Astrocyte (in vitro differentiated cells and primary cell): Measurements from ENCODE around the gene CYP19A1. TPM values are rescaled to one million over a fixed set of nuclear protein-coding genes. Genes with fewer than 3 reads are reported as not detected.

Experiments
- DNase-seq: peaks from one replicate; pipeline ENCODE4 v3.0.0-alpha.2; 2010; ENCODE audit warnings: low read depth
- FAIRE-seq: peaks from 2 replicates; lab custom pipeline; 2011; peaks lifted over from hg19 to GRCh38; lab: Jason Lieb, UNC
- H2AFZ ChIP-seq: 2 replicates; pipeline ENCODE4 v1.6.0; 2012; ENCODE audit warnings: low read depth, low read length, inconsistent platforms
- H3K27ac ChIP-seq: 2 replicates; pipeline ENCODE4 v1.5.1; 2011; ENCODE audit warnings: low read depth, low read length, inconsistent platforms
- H3K27me3 ChIP-seq: 2 replicates; pipeline ENCODE4 v1.6.0; 2011; ENCODE audit warnings: low read length, inconsistent platforms; ENCODE audit not compliant: insufficient read depth
- H3K36me3 ChIP-seq: 2 replicates; pipeline ENCODE4 v1.5.1; 2011; ENCODE audit warnings: low read length, inconsistent platforms; ENCODE audit not compliant: insufficient read depth
- H3K4me1 ChIP-seq: 2 replicates; pipeline ENCODE4 v1.5.1; 2011; ENCODE audit warnings: low read length, inconsistent platforms; ENCODE audit not compliant: insufficient read depth
- H3K4me2 ChIP-seq: 2 replicates; pipeline ENCODE4 v1.6.0; 2012; ENCODE audit warnings: low read length, inconsistent platforms
- H3K4me3 ChIP-seq: 2 replicates; pipeline ENCODE4 v1.5.1; 2011; ENCODE audit warnings: low read depth, mild to moderate bottlenecking, low read length, inconsistent platforms; ENCODE audit not compliant: insufficient read depth
- H3K79me2 ChIP-seq: 2 replicates; pipeline ENCODE4 v1.6.0; 2012; ENCODE audit warnings: mild to moderate bottlenecking, low read length, inconsistent platforms; ENCODE audit not compliant: insufficient read depth
- H3K9ac ChIP-seq: 2 replicates; pipeline ENCODE4 v1.6.0; 2012; ENCODE audit warnings: mild to moderate bottlenecking, low read length, inconsistent platforms
- H3K9me3 ChIP-seq: 2 replicates; pipeline ENCODE4 v1.5.1; 2012; ENCODE audit warnings: low read depth, mild to moderate bottlenecking, low read length, inconsistent platforms; ENCODE audit not compliant: insufficient read depth
- H4K20me1 ChIP-seq: 2 replicates; pipeline ENCODE4 v1.6.0; 2012; ENCODE audit warnings: low read length, inconsistent platforms; ENCODE audit not compliant: insufficient read depth
- H3K27ac Mint-ChIP-seq: one replicate; pipeline ENCODE4 v1.8.0; 2021; ENCODE audit warnings: mild to moderate bottlenecking, mixed read lengths; ENCODE audit not compliant: unreplicated experiment
- H3K27me3 Mint-ChIP-seq: one replicate; pipeline ENCODE4 v1.8.0; 2021; ENCODE audit warnings: low read depth, mixed read lengths; ENCODE audit not compliant: unreplicated experiment
- H3K36me3 Mint-ChIP-seq: one replicate; pipeline ENCODE4 v1.8.0; 2021; ENCODE audit warnings: low read depth, mixed read lengths; ENCODE audit not compliant: unreplicated experiment
- H3K4me1 Mint-ChIP-seq: one replicate; pipeline ENCODE4 v1.8.0; 2021; ENCODE audit warnings: low read depth, mixed read lengths; ENCODE audit not compliant: unreplicated experiment
- H3K4me3 Mint-ChIP-seq: one replicate; pipeline ENCODE4 v1.8.0; 2021; ENCODE audit warnings: mild to moderate bottlenecking, moderate library complexity, mixed read lengths; ENCODE audit not compliant: unreplicated experiment
- H3K9me3 Mint-ChIP-seq: one replicate; pipeline ENCODE4 v1.8.0; 2021; ENCODE audit warnings: mild to moderate bottlenecking, mixed read lengths; ENCODE audit not compliant: unreplicated experiment
- EZH2 ChIP-seq: IDR thresholded peaks from 2 replicates; pipeline ENCODE4 v1.6.1; 2012; ENCODE audit warnings: mild to moderate bottlenecking, low read length, inconsistent platforms; ENCODE audit not compliant: insufficient read depth
- total RNA-seq: library from RNA; stranded (reverse); gene quantifications from 2 replicates; pipeline ENCODE4 v1.2.1, GENCODE V29; 2021
- TF ChIP-seq, protein P1 (sequence below): IDR thresholded peaks from 2 replicates; pipeline ENCODE4 v1.5.1; 2011; ENCODE audit warnings: low read depth, mild to moderate bottlenecking, inconsistent platforms, low read length, moderate library complexity; ENCODE audit not compliant: insufficient read depth

Gene CYP19A1
- total RNA-seq, 1 donor from 2014 or later = 0.75 TPM

DNA sequence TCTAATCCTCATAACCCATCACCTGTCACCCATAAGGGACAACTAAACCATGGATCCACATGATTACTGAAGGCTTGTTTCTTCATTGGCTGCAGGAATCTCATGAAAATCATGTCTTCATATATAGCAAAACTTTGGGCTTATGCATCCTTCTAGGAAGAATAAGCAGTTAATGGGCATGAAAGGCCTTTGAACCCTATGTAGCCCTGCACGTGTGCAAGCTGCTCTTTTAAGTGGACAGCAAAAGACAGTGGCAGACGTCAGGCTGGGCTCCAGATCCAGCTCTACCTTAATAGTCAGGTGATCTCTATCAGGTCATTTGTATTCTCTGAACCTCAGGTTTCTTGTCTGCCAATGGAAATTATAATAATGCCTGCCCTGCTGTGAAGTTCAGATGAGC lies 18.9 kb downstream of the CYP19A1 start:
- peaks cover 3% of the 10 kb centered on the region for H3K9me3 Mint-ChIP-seq
- H3K4me1 Mint-ChIP-seq = peaks cover 12% of the 10 kb centered on the region
- no peak overlapping the region for H3K4me3 ChIP-seq
- no peak for DNase-seq
- H3K27ac ChIP-seq = no peak overlapping the region
- no peak for TF ChIP-seq EZH2
- TF ChIP-seq, protein P1, sequence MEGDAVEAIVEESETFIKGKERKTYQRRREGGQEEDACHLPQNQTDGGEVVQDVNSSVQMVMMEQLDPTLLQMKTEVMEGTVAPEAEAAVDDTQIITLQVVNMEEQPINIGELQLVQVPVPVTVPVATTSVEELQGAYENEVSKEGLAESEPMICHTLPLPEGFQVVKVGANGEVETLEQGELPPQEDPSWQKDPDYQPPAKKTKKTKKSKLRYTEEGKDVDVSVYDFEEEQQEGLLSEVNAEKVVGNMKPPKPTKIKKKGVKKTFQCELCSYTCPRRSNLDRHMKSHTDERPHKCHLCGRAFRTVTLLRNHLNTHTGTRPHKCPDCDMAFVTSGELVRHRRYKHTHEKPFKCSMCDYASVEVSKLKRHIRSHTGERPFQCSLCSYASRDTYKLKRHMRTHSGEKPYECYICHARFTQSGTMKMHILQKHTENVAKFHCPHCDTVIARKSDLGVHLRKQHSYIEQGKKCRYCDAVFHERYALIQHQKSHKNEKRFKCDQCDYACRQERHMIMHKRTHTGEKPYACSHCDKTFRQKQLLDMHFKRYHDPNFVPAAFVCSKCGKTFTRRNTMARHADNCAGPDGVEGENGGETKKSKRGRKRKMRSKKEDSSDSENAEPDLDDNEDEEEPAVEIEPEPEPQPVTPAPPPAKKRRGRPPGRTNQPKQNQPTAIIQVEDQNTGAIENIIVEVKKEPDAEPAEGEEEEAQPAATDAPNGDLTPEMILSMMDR = no peak
- H4K20me1 ChIP-seq = no peaks in the 10 kb centered on the region
- H3K4me2 ChIP-seq = no peak overlapping the region
- H3K9ac ChIP-seq = no peak overlapping the region
- no peaks in the 10 kb centered on the region for H3K79me2 ChIP-seq
- no peaks in the 10 kb centered on the region for H3K4me1 ChIP-seq
- no peaks in the 10 kb centered on the region for H3K9me3 ChIP-seq
- no peak for FAIRE-seq
- no peaks in the 10 kb centered on the region for H3K36me3 ChIP-seq
- peaks cover 5% of the 10 kb centered on the region for H3K27me3 ChIP-seq
- no peaks in the 10 kb centered on the region for H3K36me3 Mint-ChIP-seq
- peaks cover 22% of the 10 kb centered on the region for H3K27me3 Mint-ChIP-seq
- H3K27ac Mint-ChIP-seq = no peak overlapping the region
- H3K4me3 Mint-ChIP-seq = no peak overlapping the region
- H2AFZ ChIP-seq = no peak overlapping the region

DNA sequence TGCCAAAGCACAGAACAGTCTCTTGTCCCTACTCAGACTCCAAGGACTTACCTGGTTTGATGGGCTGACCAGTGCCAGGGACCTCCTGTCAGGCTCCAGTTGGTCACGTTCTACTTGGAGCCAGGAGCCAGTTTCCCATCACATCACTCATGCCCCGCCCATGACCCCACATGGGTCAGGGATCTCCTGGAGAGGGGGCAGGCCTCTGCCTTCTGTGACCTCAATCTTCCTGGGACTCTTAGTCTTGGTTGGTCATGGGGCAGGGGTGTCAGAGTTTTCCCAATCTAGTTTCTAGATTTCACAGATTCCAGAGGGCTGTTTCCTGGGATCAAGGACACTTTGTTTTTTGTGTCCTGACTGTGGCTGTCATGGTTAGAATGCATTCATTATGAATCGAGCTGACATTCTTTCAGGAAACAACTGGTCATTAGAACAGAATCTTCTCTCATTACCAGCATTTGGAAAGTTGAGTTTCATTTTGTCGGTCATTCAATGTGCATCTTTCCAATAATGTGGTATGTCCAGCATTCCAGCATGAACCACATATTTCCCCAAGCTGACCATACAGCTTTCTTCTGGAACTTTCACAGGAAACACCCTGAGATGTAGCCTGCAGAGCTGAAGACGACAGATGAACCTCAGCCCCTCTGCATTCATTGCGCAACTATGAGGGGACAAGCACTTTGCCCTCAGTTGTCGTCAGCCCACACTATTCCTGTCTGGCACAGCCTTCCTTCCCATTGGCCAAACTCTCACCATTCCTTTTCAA lies 19.8 kb downstream of the CYP19A1 start:
- no peak overlapping the region for H3K4me2 ChIP-seq
- no peaks in the 10 kb centered on the region for H4K20me1 ChIP-seq
- Mint-ChIP-seq H3K4me1 (peaks cover 12% of the 10 kb centered on the region), H3K4me3 (no peak overlapping the region), H3K27ac (peak overlapping the region; percentile 43), H3K27me3 (peaks cover 21% of the 10 kb centered on the region), H3K9me3 (peaks cover 5% of the 10 kb centered on the region), H3K36me3 (no peaks in the 10 kb centered on the region)
- no peaks in the 10 kb centered on the region for H3K4me1 ChIP-seq
- TF ChIP-seq EZH2 = no peak
- TF ChIP-seq, protein P1 = no peak
- no peak overlapping the region for H3K4me3 ChIP-seq
- H3K27ac ChIP-seq = no peak overlapping the region
- H3K79me2 ChIP-seq = no peaks in the 10 kb centered on the region
- H3K36me3 ChIP-seq = no peaks in the 10 kb centered on the region
- H3K27me3 ChIP-seq = peaks cover 5% of the 10 kb centered on the region
- no peak for FAIRE-seq
- H2AFZ ChIP-seq = no peak overlapping the region
- no peaks in the 10 kb centered on the region for H3K9me3 ChIP-seq
- DNase-seq = peak; percentile 78
- H3K9ac ChIP-seq = no peak overlapping the region

DNA sequence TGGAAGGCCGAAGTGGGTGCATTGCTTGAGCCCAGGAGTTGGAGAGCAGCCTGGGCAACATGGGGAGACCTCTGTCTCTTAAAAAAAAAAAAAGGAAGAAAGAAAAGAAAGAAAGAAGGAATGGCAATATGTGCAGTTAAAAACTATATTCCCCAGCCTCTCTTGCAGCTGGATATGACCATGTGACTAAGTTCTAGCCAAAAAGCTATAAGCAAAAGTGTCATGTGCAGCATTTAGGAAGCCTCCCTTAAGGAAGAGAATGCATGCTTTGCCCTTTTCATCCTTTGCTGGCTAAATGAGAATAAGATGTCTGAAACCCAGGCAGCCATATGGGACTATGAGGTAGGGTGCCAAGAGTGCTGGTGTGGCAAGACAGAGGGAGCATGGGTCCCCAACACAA lies 21.8 kb downstream of the CYP19A1 start:
- no peak overlapping the region for H3K4me2 ChIP-seq
- no peak overlapping the region for H3K4me3 ChIP-seq
- H4K20me1 ChIP-seq = no peaks in the 10 kb centered on the region
- H3K27me3 ChIP-seq = peaks cover 5% of the 10 kb centered on the region
- H3K9me3 ChIP-seq = no peaks in the 10 kb centered on the region
- H3K4me1 ChIP-seq = peaks cover 14% of the 10 kb centered on the region
- H2AFZ ChIP-seq = no peak overlapping the region
- Mint-ChIP-seq H3K4me3 (no peak overlapping the region), H3K27me3 (peaks cover 20% of the 10 kb centered on the region), H3K36me3 (no peaks in the 10 kb centered on the region), H3K9me3 (peaks cover 5% of the 10 kb centered on the region), H3K4me1 (peaks cover 14% of the 10 kb centered on the region), H3K27ac (no peak overlapping the region)
- H3K27ac ChIP-seq = no peak overlapping the region
- DNase-seq = no peak
- TF ChIP-seq, protein P1 = no peak
- TF ChIP-seq EZH2 = no peak
- no peak for FAIRE-seq
- no peaks in the 10 kb centered on the region for H3K79me2 ChIP-seq
- no peaks in the 10 kb centered on the region for H3K36me3 ChIP-seq
- no peak overlapping the region for H3K9ac ChIP-seq
